Ishikawa (cell line): ENCODE measurements around the gene PEAK1.

Experiments used
- EGR1 ChIP-seq: IDR thresholded peaks from 2 replicates; pipeline ENCODE4 v1.6.1; 2012
- YY1 ChIP-seq: IDR thresholded peaks from 2 replicates; pipeline ENCODE4 v1.6.1; 2012; ENCODE audit warnings: low read depth

GRCh38 chr15:77335298-77335697 is 84.6 kb downstream of the PEAK1 start:
- TF ChIP-seq YY1 (no peak), EGR1 (no peak)
